HCEC 1CT (cell line): Measurements from ENCODE around the gene LAMA3.

Experiments used
- DNase-seq: peaks from one replicate; pipeline ENCODE4 v3.0.0-alpha.2; 2017

LAMA3 gene

GRCh38 chr18:23922939-23923338, 233.7 kb downstream of the LAMA3 start:
- no peak for DNase-seq

DNA sequence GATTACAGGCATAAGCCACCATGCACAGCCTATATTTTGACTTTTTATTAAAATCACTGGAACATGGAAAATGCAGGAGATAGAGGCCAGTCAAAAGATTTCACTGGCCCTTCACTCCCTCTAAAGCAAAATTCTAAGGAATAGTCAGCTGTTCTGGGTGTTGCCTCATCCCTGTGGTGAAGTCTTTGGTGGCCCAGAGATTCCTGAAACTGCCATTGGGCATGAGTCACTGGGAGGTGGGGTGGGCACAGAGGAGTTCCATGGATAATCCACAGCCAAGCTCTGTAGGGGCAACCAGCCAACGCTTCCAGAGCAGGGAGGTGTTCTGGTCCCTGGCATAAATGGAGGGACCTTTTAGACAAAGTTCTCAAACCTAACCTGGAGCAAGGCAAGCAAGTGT, 235.6 kb downstream of the LAMA3 start:
- DNase-seq = peak; percentile 44

- no peak for DNase-seq
These were observed 237.3 kb downstream of the LAMA3 start for GRCh38 chr18:23926571-23926970.

DNA sequence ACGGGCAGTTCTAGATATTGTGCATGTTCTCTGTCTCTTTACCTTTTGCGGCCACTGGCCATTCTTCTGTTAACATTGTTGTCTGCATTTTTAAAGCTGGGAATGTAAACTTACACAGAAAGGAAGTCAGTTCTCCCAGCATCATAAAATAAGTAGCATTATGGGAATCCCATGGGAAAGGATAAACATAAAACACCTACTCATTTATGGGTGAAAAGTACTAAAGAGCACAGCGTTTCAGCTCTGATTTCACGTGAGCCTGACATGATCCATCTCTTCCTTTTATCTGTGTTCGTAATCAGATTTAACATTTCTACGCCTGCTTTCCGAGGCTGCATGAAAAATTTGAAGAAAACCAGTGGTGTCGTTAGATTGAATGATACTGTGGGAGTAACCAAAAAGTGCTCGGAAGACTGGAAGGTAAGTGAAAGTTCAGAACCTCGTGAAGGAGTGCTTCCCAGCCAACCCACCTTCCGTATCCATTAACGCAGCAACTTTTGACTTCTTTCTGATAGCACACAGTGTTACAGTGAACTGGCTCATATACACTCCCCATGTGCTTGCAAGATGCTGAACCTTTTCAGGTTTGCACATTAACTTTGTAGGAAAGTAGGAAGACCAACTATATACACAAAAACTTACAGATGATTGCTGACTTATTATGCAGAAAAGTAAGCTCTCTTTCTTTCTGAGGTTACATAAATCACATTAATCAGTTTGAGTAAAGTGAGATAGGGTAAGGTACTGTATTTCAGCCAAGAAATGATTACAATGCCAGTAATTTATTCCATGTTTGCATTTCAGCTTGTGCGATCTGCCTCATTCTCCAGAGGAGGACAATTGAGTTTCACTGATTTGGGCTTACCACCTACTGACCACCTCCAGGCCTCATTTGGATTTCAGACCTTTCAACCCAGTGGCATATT, 238.8 kb downstream of the LAMA3 start:
- DNase-seq = no peak

DNA sequence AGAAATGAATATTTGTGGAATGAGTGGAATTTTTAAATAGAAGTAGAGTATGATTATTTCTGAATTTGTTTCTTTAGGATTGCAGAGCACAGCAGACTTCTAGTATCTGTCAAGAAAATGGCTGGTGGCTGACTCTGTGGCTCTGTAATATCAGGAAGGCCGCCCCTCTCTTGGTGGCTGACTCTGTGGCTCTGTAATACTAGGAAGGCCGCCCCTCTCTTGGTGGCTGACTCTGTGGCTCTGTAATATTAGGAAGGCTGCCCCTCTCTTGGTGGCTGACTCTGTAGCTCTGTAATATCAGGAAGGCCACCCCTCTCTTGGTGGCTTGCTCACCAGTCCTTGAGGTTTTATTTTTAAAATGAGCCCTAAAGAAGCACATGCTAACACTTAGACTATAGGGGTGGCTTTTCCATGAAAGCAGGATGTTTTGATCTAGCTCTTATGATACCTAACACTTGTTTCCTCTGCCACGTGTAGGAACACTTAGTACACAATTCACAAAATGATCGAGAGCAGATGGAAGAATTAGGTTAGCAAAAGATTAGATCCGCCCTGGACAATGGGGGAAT, 240.2 kb downstream of the LAMA3 start:
- no peak for DNase-seq

- no peak for DNase-seq
These were observed 240.7 kb downstream of the LAMA3 start for GRCh38 chr18:23930002-23930401.

DNA sequence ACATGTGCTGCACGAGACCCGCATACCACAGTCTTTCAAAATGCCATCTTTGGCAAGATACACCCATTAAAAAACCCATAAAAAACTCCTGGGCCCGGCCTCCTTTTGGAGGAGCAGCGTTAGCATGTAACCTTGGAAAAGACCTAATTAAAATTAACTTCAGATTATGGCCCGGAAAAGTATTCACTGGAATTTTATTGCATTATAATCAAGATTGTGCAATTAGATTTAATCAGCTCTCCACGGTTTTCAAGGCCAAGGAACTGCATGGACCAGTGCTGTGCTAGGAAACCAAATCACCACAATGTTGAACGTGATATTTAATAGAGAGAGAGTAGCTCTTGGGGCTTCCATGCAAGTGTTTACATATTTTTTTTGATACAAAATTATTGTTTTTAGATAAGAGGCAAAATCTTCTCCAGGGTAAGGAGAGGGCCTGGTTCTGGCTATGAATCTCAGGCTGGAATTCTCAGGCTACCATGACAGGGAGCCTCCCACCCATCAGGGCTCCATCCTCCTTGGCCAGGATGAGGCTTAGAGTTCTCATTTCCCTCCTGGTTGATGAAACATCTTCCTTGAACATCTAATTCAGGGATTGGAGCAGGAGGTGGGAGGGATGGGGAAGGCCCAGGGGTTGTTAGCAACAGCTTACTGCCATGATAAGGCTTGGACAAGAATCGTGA, 243.3 kb downstream of the LAMA3 start:
- DNase-seq = no peak

DNA sequence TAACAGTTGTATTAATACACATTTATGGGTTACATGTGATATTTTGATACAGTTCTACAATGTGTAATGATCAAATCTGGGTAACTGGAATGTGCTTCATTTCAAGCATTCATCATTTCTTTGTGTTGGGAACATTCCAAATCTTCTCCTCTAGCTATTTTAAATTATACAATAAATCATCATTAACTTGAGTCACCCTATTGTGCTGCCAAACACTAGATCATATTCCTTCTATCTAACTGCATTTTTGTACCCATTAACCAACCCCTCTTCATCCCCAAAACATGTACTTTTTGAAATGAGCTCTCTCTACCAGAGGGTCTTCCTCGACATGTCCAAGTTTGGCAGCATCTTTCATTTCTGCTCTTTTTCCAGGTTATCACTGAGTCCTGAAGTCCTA, 244.2 kb downstream of the LAMA3 start:
- peak; percentile 61 for DNase-seq

GRCh38 chr18:23934252-23934651, 245.0 kb downstream of the LAMA3 start:
- DNase-seq = no peak

- no peak for DNase-seq
These were observed 245.6 kb downstream of the LAMA3 start for GRCh38 chr18:23934863-23935262.

- DNase-seq = no peak
These were observed 246.6 kb downstream of the LAMA3 start for GRCh38 chr18:23935804-23936203.

DNA sequence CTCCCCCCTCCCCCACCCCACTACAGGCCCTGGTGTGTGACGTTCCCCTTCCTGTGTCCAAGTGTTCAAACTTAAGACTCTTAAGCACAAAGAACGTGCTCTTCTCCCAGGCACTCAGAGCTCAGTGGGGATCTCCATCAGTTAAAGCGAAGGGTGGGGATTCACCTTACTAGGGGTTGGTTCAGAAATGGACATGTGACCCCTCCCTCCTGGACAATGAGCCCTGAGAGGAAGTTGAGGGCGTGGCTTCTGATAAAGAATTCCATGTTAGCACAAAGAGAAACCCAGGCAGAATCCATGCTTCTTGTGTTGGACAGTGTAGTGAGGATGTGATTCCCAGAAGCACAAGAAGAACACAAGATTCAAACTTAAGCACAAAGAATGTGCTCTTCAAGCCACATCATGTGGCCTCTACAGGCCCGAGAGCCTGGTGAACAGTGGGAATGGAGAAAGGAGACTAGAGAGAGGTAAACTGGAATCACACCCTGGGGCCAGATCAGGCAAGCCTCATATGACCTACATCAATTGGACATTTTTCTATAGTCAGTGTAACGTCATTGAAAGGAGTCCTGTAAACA, 247.2 kb downstream of the LAMA3 start:
- no peak for DNase-seq

- no peak for DNase-seq
These were observed 248.9 kb downstream of the LAMA3 start for GRCh38 chr18:23938043-23938756.

DNA sequence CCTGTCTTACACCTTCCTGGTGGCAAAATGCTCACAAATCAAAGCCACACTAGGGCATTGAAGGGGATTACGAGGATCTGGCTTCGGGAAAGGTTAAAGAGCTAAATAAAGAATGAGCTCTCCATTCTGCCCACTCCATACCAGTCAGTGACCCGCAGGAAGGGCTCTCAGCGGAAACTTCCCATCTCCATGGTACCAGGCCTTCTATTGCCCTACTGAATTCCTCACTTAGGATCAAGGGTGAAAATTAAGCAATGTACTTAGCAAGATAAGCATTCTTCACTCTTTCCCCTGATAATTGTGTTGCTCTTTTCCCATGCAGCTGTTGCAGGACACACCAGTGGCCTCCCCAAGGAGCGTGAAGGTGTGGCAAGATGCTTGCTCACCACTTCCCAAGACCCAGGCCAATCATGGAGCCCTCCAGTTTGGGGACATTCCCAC, 249.7 kb downstream of the LAMA3 start:
- no peak for DNase-seq

- no peak for DNase-seq
These were observed 250.1 kb downstream of the LAMA3 start for GRCh38 chr18:23939366-23939765.

- DNase-seq = no peak
These were observed 250.6 kb downstream of the LAMA3 start for GRCh38 chr18:23939896-23940295.

DNA sequence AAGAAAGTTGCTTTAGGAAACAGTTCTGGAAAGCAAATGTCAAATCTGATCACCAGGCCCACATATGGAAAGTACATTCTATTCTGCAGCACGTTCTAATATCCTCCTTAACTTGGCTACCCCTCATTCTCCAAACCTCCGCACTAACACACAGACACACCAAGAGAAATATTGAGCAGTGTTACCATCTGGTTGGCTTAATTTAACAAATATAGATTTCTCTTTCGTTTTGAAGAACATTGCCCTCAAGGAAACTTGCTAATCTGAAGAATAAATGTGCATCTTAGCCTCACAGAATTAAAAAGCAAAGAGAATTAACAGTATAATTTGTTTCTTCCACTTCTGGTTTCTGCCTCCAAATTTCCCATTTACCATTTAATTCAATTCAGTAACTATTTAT, 252.5 kb downstream of the LAMA3 start:
- DNase-seq = no peak

DNA sequence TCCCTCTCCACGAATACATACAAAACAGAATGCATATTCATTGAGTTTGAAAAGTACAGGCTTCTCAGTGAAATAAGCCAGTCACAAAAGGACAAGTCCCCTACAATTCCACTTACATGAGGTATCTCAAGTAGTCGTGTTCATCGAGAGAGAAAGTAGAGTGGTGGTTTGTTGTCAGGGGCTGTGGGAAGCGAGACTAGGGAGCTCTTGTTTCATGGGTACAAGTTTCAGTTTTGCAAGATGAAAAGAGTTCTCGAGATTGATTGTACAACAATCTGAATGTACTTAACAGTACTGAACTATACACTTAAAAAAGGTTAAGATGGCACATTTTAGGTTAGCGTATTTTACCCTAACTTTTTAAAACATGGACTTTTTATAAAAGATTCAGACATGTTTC, 253.9 kb downstream of the LAMA3 start:
- DNase-seq = no peak

GRCh38 chr18:23943903-23944624, 254.8 kb downstream of the LAMA3 start:
- DNase-seq = peak; percentile 30

GRCh38 chr18:23945416-23946079, 256.3 kb downstream of the LAMA3 start:
- no peak for DNase-seq

- no peak for DNase-seq
These were observed 260.6 kb downstream of the LAMA3 start for GRCh38 chr18:23949863-23950262.

DNA sequence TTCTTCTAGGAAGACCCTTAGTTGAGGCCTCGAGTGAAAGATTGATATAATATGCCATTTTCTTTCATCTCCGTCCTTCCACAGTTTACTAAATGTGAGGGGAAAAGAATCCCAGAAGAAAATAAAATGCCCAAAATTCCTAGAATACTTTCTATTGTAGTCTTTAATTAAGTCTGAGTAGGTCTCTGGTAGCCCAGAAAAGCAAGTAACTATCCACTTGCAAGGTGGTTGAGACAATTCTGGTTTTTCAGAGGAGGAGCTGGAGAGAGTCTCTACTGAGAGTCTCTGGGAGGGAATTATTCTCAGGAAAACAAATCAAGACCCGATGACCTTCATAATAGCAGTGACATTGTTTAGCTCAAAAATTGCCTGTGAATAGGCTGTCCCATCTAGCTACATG, 261.4 kb downstream of the LAMA3 start:
- DNase-seq = no peak
